ENCODE measurements around the gene SMAGP. TPM values are rescaled to one million over a fixed set of nuclear protein-coding genes. Genes with fewer than 3 reads are reported as not detected.
"Not testable (repeated sequence)": the region's sequence is repeated elsewhere in the genome, so short reads cannot be mapped to it uniquely, and the experiment has no call there.

Gene SMAGP
- total RNA-seq, 1 experiment from 2014 or later = 11.6 TPM

DNA sequence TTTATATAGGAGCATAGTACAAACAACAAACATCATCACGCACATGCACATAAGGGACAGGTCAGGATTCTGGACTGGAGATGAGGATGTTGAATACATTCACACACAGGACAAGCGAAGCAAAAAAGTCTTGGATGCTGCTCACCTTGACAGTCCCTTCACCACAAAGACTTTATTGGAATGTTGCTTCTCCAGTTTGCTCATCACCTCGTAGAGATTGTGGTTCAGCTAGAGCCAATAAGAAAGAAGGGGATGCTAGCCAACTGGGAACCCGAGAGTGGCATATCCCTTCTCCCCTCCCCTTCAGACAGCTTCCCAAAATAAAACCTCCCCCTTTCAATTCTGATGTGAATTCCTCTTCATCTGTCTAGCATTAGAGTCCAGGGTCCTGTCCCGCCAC lies 25.4 kb upstream of the SMAGP start (continued):
- TF ChIP-seq, protein P1, sequence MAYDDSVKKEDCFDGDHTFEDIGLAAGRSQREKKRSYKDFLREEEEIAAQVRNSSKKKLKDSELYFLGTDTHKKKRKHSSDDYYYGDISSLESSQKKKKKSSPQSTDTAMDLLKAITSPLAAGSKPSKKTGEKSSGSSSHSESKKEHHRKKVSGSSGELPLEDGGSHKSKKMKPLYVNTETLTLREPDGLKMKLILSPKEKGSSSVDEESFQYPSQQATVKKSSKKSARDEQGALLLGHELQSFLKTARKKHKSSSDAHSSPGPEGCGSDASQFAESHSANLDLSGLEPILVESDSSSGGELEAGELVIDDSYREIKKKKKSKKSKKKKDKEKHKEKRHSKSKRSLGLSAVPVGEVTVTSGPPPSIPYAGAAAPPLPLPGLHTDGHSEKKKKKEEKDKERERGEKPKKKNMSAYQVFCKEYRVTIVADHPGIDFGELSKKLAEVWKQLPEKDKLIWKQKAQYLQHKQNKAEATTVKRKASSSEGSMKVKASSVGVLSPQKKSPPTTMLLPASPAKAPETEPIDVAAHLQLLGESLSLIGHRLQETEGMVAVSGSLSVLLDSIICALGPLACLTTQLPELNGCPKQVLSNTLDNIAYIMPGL (CRISPR knock-in tag; IDR thresholded peaks at IDR 0.05) = no peak
- TF ChIP-seq, protein P2, sequence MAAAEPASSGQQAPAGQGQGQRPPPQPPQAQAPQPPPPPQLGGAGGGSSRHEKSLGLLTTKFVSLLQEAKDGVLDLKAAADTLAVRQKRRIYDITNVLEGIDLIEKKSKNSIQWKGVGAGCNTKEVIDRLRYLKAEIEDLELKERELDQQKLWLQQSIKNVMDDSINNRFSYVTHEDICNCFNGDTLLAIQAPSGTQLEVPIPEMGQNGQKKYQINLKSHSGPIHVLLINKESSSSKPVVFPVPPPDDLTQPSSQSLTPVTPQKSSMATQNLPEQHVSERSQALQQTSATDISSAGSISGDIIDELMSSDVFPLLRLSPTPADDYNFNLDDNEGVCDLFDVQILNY (CRISPR knock-in tag; IDR thresholded peaks at IDR 0.05) = no peak
- TF ChIP-seq, protein P3, sequence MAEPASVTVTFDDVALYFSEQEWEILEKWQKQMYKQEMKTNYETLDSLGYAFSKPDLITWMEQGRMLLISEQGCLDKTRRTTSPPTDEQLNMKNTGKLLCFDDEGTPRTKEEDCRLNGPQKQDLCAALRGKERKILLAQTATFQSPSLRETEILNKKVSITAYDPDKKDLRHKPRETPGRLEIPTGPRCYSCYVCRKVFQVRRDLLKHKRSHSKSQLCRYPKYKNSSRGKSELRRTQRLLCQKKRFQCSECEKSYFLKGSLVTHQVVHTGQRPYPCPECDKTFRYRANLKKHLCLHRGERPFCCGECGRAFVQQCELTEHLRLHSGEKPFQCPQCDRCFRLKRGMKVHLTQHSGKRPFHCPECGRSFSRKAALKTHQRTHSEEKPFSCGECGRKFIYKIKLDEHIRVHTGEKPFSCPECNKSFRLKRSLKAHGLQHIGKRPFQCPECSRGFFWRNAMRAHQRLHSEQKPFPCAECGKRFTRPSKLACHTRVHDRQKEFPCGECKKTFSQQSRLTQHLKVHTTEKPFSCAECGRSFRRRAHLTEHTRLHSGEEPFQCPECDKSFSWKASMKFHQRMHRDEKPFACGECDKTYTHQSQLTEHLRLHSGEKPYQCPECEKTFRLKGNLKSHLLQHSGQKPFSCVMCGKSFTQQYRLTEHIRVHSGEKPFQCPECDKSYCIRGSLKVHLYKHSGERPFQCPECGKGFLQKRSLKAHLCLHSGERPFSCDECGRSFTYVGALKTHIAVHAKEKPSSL (CRISPR knock-in tag; conservative IDR thresholded peaks at IDR 0.05) = no peak
- no peak for TF ChIP-seq NFE2L1 (CRISPR knock-in tag; IDR thresholded peaks at IDR 0.05)
- no peak for TF ChIP-seq SMAD3 (CRISPR knock-in tag; IDR thresholded peaks at IDR 0.05; ENCODE audit: borderline replicate concordance)

DNA sequence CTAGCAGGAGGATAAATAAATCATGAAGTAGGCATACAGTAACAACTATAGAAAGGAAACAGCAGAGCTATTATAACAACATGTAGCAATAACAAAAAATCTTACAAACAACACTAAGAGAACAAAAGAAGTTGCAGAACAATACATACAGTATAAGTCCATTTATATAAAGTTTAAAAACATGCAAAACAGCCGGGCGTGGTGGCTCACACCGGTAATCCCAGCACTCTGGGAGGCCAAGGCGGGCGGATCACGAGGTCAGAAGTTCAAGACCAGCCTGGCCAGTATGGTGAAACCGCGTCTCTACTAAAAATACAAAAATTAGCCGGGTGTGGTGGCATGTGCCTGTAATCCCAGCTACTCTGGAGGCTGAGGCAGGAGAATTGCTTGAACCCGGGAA lies 23.9 kb upstream of the SMAGP start:
- CTCF ChIA-PET = interaction anchor here (0.6 to 2.0 kb wide), 4 partner anchors 24 to 719 kb away, joined by 3 to 5 read pairs (median 4); partner anchors contain the start of gene SMAGP
- POLR2A ChIA-PET; DNase-seq (ENCODE audit: low spot score): not testable (repeated sequence)

DNA sequence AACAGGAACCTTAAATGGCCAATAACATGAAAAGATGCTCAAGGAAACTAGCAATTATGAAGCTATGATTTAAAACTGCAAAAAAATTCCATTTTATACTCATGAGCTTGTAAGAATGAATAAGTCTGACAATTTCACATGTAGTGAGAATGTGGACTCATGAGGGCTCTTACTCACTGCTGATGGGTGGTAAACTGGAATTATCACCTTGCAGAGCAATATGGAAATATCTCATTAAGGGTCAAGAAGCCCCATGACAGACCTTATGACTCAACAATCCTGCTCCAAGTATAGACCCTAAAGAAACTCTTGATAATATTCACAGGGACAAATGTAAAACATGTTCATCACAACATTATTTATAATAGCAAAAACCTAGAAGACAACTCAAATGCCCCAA lies 23.5 kb upstream of the SMAGP start:
- CTCF ChIA-PET = interaction anchor here (0.7 to 2.0 kb wide), 3 partner anchors 23 to 719 kb away, joined by 3 to 5 read pairs (median 5); partner anchors contain the start of gene SMAGP
- ATAC-seq (no peak), DNase-seq (ENCODE audit: low spot score) (no peak)
- Mint-ChIP-seq H3K36me3 (no peaks in the 10 kb centered on the region), H3K27me3 (ENCODE audit: low read depth) (no peaks in the 10 kb centered on the region), H3K27ac (no peak overlapping the region), H3K4me3 (no peak overlapping the region), H3K4me1 (no peaks in the 10 kb centered on the region), H3K9me3 (no peaks in the 10 kb centered on the region)
- POLR2A ChIA-PET = no interaction called here
- TF ChIP-seq CBFB (CRISPR knock-in tag; IDR thresholded peaks at IDR 0.05; ENCODE audit: low read depth) = no peak
- TF ChIP-seq, protein P4, sequence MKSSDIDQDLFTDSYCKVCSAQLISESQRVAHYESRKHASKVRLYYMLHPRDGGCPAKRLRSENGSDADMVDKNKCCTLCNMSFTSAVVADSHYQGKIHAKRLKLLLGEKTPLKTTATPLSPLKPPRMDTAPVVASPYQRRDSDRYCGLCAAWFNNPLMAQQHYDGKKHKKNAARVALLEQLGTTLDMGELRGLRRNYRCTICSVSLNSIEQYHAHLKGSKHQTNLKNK (CRISPR knock-in tag; IDR thresholded peaks at IDR 0.05) = no peak
- TF ChIP-seq ELF4 (CRISPR knock-in tag; IDR thresholded peaks at IDR 0.05; ENCODE audit: low read depth) = no peak
- TF ChIP-seq, protein P5, sequence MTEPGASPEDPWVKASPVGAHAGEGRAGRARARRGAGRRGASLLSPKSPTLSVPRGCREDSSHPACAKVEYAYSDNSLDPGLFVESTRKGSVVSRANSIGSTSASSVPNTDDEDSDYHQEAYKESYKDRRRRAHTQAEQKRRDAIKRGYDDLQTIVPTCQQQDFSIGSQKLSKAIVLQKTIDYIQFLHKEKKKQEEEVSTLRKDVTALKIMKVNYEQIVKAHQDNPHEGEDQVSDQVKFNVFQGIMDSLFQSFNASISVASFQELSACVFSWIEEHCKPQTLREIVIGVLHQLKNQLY (CRISPR knock-in tag; IDR thresholded peaks at IDR 0.05) = no peak
- no peak for TF ChIP-seq EMX1 (CRISPR knock-in tag; IDR thresholded peaks at IDR 0.05)
- TF ChIP-seq, protein P6, sequence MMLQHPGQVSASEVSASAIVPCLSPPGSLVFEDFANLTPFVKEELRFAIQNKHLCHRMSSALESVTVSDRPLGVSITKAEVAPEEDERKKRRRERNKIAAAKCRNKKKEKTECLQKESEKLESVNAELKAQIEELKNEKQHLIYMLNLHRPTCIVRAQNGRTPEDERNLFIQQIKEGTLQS (CRISPR knock-in tag; conservative IDR thresholded peaks at IDR 0.05) = no peak
- TF ChIP-seq RELA (CRISPR knock-in tag; IDR thresholded peaks at IDR 0.05; ENCODE audit: borderline replicate concordance) = no peak
- TF ChIP-seq, protein P7, sequence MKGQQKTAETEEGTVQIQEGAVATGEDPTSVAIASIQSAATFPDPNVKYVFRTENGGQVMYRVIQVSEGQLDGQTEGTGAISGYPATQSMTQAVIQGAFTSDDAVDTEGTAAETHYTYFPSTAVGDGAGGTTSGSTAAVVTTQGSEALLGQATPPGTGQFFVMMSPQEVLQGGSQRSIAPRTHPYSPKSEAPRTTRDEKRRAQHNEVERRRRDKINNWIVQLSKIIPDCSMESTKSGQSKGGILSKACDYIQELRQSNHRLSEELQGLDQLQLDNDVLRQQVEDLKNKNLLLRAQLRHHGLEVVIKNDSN (CRISPR knock-in tag; IDR thresholded peaks at IDR 0.05) = no peak
- TF ChIP-seq, protein P8, sequence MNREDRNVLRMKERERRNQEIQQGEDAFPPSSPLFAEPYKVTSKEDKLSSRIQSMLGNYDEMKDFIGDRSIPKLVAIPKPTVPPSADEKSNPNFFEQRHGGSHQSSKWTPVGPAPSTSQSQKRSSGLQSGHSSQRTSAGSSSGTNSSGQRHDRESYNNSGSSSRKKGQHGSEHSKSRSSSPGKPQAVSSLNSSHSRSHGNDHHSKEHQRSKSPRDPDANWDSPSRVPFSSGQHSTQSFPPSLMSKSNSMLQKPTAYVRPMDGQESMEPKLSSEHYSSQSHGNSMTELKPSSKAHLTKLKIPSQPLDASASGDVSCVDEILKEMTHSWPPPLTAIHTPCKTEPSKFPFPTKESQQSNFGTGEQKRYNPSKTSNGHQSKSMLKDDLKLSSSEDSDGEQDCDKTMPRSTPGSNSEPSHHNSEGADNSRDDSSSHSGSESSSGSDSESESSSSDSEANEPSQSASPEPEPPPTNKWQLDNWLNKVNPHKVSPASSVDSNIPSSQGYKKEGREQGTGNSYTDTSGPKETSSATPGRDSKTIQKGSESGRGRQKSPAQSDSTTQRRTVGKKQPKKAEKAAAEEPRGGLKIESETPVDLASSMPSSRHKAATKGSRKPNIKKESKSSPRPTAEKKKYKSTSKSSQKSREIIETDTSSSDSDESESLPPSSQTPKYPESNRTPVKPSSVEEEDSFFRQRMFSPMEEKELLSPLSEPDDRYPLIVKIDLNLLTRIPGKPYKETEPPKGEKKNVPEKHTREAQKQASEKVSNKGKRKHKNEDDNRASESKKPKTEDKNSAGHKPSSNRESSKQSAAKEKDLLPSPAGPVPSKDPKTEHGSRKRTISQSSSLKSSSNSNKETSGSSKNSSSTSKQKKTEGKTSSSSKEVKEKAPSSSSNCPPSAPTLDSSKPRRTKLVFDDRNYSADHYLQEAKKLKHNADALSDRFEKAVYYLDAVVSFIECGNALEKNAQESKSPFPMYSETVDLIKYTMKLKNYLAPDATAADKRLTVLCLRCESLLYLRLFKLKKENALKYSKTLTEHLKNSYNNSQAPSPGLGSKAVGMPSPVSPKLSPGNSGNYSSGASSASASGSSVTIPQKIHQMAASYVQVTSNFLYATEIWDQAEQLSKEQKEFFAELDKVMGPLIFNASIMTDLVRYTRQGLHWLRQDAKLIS (CRISPR knock-in tag; IDR thresholded peaks at IDR 0.05; ENCODE audit: borderline replicate concordance) = no peak
- TF ChIP-seq, protein P9, sequence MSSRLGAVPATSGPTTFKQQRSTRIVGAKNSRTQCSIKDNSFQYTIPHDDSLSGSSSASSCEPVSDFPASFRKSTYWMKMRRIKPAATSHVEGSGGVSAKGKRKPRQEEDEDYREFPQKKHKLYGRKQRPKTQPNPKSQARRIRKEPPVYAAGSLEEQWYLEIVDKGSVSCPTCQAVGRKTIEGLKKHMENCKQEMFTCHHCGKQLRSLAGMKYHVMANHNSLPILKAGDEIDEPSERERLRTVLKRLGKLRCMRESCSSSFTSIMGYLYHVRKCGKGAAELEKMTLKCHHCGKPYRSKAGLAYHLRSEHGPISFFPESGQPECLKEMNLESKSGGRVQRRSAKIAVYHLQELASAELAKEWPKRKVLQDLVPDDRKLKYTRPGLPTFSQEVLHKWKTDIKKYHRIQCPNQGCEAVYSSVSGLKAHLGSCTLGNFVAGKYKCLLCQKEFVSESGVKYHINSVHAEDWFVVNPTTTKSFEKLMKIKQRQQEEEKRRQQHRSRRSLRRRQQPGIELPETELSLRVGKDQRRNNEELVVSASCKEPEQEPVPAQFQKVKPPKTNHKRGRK (CRISPR knock-in tag; IDR thresholded peaks at IDR 0.05; ENCODE audit: borderline replicate concordance) = no peak
- TF ChIP-seq ZNF671 (CRISPR knock-in tag; IDR thresholded peaks at IDR 0.05) = no peak
- TF ChIP-seq, protein P10, sequence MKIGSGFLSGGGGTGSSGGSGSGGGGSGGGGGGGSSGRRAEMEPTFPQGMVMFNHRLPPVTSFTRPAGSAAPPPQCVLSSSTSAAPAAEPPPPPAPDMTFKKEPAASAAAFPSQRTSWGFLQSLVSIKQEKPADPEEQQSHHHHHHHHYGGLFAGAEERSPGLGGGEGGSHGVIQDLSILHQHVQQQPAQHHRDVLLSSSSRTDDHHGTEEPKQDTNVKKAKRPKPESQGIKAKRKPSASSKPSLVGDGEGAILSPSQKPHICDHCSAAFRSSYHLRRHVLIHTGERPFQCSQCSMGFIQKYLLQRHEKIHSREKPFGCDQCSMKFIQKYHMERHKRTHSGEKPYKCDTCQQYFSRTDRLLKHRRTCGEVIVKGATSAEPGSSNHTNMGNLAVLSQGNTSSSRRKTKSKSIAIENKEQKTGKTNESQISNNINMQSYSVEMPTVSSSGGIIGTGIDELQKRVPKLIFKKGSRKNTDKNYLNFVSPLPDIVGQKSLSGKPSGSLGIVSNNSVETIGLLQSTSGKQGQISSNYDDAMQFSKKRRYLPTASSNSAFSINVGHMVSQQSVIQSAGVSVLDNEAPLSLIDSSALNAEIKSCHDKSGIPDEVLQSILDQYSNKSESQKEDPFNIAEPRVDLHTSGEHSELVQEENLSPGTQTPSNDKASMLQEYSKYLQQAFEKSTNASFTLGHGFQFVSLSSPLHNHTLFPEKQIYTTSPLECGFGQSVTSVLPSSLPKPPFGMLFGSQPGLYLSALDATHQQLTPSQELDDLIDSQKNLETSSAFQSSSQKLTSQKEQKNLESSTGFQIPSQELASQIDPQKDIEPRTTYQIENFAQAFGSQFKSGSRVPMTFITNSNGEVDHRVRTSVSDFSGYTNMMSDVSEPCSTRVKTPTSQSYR (CRISPR knock-in tag; IDR thresholded peaks at IDR 0.05) = no peak

More for the DNA sequence above, 23.9 kb upstream of the SMAGP start:
- H3K27me3 Mint-ChIP-seq (ENCODE audit: low read depth); H3K27ac Mint-ChIP-seq; H3K4me3 Mint-ChIP-seq; H3K9me3 Mint-ChIP-seq; ATAC-seq; H3K4me1 Mint-ChIP-seq; H3K36me3 Mint-ChIP-seq: not testable (repeated sequence)
